ENCODE measurements around the gene SERTAD3.
"Not testable (repeated sequence)": the region's sequence is repeated elsewhere in the genome, so short reads cannot be mapped to it uniquely, and the experiment has no call there.

SERTAD3 gene

DNA sequence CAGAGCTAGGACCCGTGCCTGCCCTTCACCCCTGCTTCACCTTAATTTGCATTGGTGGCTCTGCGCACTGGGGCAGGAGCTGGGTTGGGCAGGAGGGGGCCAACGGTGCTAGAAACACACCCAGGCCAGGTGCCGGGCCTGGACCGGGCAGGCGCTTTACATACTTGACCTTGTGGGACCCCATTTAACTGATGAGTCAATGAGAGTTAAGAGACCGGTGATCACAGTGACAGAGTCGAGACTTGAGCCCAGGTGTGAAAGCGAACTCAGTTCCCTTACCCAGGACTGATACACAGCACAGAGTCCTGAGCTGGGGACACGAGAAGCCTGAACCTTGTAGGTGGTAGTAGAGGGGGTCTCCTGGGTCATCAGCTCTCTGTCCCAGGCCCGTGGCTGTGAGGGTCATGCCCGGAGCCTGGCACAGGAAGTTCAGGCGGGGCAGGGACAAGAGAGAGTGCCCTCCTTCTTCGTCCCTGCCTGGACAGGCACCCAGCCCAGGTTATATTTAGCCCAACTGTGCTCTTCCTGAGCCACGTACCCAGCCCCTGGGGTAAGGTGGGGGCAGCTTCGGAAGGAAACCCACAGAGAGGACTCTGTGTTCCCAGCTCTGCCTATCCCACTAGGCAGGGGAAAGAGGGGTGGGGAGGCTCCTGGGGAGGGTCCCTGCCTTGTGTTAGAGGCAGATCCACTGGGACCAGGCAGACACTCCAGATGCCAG, 32.9 kb downstream of the SERTAD3 start:
- no peak for DNase-seq (ENCODE audit: low spot score)

DNA sequence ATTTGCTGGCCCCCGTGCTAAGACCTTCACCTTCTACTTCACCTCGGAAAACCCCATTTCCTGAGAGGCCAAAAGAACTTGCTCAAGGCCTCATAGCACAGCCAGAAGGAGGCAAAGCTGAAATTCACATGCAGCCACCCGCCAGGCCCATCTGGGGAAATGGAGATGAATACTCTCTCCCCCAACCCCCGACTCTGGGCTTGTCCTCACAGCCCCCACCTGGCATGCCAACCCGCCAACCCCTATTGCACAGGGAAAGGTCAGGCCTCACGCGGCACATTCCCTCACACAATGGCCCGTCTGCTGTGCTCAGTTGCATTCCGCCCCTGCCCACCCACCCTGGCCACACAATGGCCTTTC, 34.1 kb downstream of the SERTAD3 start:
- no peak for DNase-seq (ENCODE audit: low spot score)

DNA sequence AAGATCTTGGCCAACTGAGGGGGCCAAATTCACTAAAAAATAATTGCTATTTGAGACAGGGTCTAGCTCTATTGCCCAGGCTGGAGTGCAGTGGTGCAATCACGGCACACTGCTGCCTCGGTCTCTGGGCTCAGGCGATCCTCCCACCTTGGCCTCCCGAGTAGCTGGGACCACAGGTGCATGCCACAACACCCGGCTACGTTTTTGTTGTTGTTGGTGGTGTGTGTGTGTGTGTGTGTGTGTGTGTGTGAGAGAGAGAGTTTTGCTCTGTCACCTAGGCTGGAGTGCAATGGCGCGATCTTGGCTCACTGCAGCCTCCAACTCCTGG, 35.6 kb downstream of the SERTAD3 start:
- DNase-seq (ENCODE audit: low spot score) = not testable (repeated sequence)

- DNase-seq (ENCODE audit: low spot score) = no peak
Observed at GRCh38 chr19:40407714-40408597, 36.2 kb downstream of the SERTAD3 start.

DNA sequence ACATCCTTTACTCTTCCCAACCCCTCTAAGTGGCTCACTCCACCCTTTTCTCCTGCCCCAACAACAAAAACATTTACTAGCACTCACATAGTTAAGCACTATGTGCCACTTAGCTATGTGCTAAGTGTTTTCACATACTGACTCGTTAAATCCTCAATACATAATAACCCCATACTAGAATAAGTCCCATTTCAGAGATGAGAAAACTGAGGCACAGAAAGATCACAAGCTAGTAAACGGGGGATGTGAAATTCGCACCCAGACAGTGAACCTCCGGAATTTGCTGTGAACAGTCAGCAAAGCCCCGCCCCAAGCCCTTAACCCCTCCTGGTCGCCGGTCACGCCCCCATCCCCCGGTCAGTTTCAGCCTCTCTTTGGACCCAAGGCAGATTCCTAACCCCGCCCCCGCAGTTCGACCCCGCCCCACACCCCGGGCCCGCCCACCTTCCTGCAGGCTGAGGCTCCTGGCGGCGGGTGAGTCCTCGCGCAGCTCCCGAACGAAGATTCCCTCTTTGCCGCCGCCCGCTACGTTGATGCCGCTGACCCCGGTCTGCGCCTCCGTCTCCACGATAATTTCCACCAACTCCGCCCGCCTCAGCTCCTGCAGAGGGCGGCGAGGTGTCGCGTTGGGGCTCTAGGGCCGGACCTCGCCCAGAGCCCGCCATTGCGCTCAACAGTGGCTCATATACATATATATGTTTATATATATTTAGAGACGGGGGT, 40.7 kb downstream of the SERTAD3 start:
- peak; percentile 79 for DNase-seq (ENCODE audit: low spot score)

DNA sequence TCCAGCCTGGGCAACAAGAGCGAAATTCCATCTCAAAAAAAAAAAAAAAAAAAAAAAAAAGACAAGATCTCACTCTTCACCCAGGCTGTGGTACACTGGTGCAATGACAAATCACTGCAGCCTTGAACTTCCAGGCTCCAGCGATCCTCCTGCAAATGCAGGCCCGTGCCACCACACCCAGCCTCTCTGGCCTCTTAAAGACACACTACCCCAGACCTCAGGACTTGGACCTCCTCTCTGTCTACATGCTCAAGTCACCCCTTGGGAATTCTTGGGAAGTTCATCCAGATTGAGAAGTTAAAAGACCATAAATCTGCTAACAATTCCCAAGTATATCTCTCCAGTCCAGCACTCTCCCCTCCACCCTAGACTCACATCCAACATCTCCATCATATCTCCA, 43.6 kb downstream of the SERTAD3 start:
- no peak for DNase-seq (ENCODE audit: low spot score)

DNA sequence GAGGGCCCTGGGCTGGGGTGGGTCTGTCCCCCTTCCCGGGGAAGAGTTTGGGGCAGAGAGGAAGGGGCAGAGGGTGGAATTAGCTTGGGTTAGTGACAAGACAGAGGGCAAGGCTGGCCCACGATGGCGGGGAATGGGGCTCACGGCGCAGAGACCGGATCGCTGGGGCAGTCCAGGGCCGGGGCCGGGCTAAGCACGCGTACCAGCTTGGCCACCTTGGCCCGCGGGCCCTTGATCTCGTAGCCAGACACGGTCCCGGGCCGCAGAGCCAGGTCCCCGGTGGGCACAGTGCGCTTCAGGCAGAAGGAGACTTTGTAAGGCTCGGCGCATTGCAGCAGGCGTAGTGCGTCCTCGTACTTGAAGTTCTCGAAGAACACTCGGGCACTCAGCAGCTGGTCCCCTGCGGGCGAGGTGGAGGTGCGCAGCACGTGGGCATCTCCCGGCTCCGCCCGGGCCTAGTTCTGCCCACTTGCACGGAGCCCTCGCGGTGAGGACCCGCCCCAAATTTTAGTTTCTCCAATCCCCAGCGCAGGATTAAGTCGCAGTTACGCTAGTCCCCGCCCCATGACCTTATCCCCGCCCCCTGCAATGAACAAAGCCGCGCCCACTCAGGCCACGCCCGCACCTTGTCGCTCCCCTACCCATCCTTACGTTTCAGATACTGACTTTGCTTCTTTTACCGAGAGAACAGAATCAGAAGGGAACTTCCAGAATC, 45.6 kb downstream of the SERTAD3 start:
- DNase-seq (ENCODE audit: low spot score) = peak; percentile 71

DNA sequence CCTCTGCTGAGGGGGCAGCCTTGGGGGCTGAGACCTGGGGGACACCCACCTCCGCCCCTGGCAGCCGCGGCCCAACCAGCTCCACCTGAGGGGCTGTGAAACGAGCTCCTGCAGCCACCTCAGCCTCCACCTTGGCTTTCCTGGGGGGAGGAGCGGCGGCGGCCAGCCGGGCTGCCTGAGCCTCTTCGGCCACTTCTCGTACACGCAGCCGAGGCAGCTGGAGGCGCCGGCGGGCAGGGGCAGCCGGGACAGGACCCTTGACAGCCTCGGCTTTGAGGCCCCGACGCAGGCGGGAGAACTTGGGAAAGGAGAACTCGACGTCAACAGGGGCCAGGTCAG, 46.6 kb downstream of the SERTAD3 start:
- DNase-seq (ENCODE audit: low spot score) = no peak

DNA sequence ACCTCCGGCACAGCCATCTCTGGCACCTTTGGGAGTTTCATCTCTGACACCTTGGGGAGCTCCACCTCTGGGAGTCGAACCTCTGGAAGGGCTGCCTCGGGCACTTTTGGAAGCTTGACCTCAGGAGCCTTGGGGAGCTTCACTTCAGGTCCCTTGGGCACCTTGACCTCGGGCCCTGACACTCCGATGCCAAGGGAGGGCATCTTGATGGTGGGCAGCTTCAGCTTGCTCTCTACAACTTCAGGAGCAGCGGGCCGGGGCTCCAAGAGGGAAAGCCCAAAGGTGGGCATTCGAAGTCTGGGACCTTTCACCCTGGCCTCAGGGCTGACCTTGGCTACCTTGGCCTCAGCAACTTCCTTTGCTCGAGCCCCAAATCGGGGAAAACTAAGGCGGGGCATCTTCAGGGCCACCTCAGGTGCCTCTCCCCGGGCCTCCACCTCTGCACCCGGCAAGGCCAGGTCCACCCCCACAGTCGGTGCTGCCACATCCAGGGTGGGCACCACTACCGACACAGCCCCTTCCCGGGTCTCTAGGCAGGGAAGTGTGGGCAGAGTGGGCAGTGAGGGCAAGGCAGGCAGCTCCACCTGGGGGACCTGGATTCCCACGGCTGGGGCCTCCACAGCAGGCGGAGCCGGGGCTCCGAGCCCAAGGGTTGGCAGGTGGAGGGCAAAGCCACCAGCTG, 47.1 kb downstream of the SERTAD3 start:
- no peak for DNase-seq (ENCODE audit: low spot score)

DNA sequence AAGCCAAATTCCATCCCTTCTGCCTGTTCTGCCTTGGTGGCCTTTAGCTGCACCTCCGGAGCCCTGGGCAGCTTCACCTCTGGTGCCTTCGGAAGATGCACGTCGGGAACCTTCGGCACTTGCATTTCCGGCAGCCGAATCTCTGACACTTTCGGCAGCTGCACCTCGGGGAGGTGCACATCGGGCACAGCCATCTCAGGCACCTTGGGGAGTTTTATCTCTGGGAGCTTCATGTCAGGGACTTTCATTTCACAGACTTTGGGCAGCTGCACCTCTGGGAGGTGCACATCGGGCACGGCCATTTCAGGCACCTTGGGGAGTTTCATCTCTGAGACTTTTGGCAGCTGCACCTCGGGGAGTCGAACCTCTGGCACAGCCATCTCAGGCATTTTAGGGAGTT, 48.2 kb downstream of the SERTAD3 start:
- no peak for DNase-seq (ENCODE audit: low spot score)

GRCh38 chr19:40394816-40395210, 49.3 kb downstream of the SERTAD3 start:
- no peak for DNase-seq (ENCODE audit: low spot score)

GRCh38 chr19:40393894-40394815, 50.0 kb downstream of the SERTAD3 start:
- no peak for DNase-seq (ENCODE audit: low spot score)

DNA sequence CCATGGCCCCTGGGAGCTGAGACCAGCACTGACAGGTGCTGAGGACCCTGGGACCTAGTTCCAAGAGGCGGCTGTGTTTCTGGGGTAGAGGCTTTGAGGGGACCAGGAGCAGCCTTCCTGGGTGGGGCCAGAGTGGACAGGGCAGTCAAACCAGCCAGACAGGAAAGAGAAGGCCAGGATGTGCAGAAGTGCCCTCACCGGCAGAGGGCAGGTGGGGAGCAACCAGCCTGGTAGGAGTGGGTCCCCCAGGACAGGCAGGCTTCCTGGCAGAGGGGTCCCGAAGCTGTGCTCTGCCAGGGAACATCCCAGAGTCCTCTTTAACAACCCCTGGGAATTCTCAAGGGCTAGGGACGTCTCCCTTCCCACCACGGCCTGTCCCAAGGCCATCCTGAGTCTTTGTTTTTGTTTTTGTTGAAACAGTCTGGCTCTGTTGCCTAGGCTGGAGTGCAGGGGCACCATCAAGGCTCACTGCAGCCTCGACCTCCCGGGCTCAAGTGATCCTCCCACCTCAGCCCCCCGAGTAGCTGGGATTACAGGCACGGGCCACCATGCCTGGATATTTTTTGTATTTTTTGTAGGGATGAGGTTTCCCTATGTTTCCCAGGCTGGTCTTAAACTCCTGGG, 51.1 kb downstream of the SERTAD3 start:
- no peak for DNase-seq (ENCODE audit: low spot score)

DNA sequence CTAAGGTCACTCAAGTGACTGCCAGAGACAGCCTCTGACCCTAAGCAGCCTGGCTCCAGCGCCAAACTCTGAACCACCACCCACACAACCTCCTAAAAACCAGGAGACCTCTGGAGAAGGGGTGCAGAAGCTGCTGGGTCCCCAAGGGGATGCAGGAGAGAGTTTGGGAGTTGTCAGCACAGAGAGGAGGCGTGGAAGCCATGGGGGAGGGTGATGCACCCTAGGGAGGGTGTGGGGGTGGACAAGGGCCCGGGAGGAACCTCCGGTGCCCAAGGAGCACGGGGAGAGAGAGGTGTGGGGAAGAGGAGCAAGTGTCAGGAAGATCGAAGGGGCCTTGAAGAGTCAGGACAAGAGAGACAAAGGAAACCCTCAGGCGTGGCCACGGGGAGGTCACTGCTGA, 52.0 kb downstream of the SERTAD3 start:
- no peak for DNase-seq (ENCODE audit: low spot score)
